Putamen (tissue), 1 donor: ENCODE data around the gene C16orf86.

Experiments used
- DNase-seq: peaks from one replicate; pipeline ENCODE4 v3.0.0-alpha.2; 2016; ENCODE audit warnings: low spot score

The C16orf86 gene

GRCh38 chr16:67694611-67695010 is 28.0 kb downstream of the C16orf86 start:
- no peak for DNase-seq

GRCh38 chr16:67697422-67698185 is 31.0 kb downstream of the C16orf86 start:
- DNase-seq = no peak

- DNase-seq = no peak
Measured at GRCh38 chr16:67699265-67699664, 32.7 kb downstream of the C16orf86 start.

GRCh38 chr16:67701420-67701819 is 34.8 kb downstream of the C16orf86 start:
- DNase-seq = no peak

GRCh38 chr16:67702130-67702529 is 35.5 kb downstream of the C16orf86 start:
- no peak for DNase-seq

- DNase-seq = no peak
Measured at GRCh38 chr16:67703626-67704025, 37.0 kb downstream of the C16orf86 start.

GRCh38 chr16:67704110-67704509 is 37.5 kb downstream of the C16orf86 start:
- DNase-seq = no peak

GRCh38 chr16:67707210-67707609 is 40.6 kb downstream of the C16orf86 start:
- no peak for DNase-seq

- DNase-seq = peak; percentile 13
Measured at GRCh38 chr16:67707790-67708189, 41.2 kb downstream of the C16orf86 start.

GRCh38 chr16:67708368-67708771 is 41.8 kb downstream of the C16orf86 start:
- no peak for DNase-seq

GRCh38 chr16:67709050-67709449 is 42.4 kb downstream of the C16orf86 start:
- no peak for DNase-seq

- DNase-seq = no peak
Measured at GRCh38 chr16:67710607-67711006, 44.0 kb downstream of the C16orf86 start.

- no peak for DNase-seq
Measured at GRCh38 chr16:67713647-67714273, 47.1 kb downstream of the C16orf86 start.

- no peak for DNase-seq
Measured at GRCh38 chr16:67714522-67714921, 47.9 kb downstream of the C16orf86 start.

GRCh38 chr16:67716097-67716496 is 49.5 kb downstream of the C16orf86 start:
- no peak for DNase-seq
